GM18951 (cell line): ENCODE measurements around the gene PITX3.

ENCODE experiments used
- POLR2A ChIP-seq: IDR thresholded peaks from 4 replicates; pipeline ENCODE4 v1.6.1; 2011; ENCODE audit warnings: mild to moderate bottlenecking; ENCODE audit not compliant: insufficient read length, insufficient read depth; ENCODE audit errors: extremely low read depth
- in situ Hi-C: fragments of 300-500 bp; cut with MboI; formaldehyde crosslinking; loops from one replicate; pipeline ENCODE4 v1.12.0; 2022; ENCODE audit warnings: low sequenced_read_pairs, mixed read lengths, inconsistent platforms; ENCODE audit not compliant: unreplicated experiment

PITX3 gene

DNA sequence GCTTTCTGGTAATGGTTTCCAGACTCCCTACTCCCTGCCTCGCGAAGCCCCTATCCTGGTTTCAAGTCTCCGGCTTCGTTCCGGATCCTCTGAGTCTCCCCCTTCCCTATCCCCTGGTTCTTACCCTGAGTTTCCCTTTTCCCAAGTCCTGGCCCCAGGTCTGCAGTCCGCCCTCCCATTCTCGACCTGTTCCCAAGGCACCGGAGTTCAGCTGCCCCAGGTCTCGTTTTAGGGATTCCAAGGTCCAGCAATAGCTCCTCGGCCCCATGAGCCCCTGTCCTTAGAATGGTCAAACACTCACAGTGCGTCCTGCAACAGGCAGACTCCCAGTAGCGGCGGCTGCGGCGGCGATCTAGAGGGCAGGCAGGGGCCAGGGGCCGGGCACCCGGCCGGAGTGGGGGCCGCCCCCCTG is 274 bp downstream of the PITX3 start:
- no peak for TF ChIP-seq POLR2A
- in situ Hi-C loops: no loop called here

GRCh38 chr10:102240467-102241031 is 763 bp downstream of the PITX3 start:
- in situ Hi-C loops: no loop called here
- no peak for TF ChIP-seq POLR2A

DNA sequence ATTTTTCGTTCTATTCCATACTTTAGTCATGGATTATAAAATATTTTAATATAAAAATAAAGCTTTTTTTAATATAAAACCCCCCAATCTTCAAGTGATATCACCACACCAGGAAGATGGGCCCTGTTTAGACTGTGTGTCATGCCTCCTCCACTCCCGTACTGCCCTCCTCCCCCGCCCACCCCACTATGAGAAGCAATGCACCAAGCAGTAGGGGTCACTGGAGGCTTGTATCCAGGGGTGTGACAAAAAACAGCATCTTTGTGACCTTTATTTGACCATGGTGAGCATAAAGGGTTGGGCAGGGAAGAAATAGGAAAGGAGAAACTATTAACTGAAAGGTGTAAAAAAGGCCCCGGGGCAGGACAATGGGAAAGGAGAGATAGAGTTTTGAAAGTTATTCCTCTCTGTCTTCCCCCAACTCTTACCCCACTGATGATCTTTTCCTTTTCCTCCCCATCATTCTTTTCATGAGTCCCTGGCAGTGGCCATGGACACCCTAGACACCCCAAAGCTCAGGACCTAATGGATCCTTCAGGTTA is 3.5 kb downstream of the PITX3 start:
- in situ Hi-C loops: loop anchor here (5.0 kb wide), 1 partner anchor 110 kb away; no protein-coding TSS in a partner anchor
- no peak for TF ChIP-seq POLR2A

GRCh38 chr10:102236006-102236405 is 5.3 kb downstream of the PITX3 start:
- TF ChIP-seq POLR2A: no peak
- in situ Hi-C loops: loop anchor here (5.0 kb wide), 1 partner anchor 111 kb away; no protein-coding TSS in a partner anchor

- TF ChIP-seq POLR2A: no peak
- in situ Hi-C loops: loop anchor here (5.0 kb wide), 1 partner anchor 112 kb away; no protein-coding TSS in a partner anchor
These were observed 5.8 kb downstream of the PITX3 start for GRCh38 chr10:102235598-102235920.

GRCh38 chr10:102234888-102235597 is 6.3 kb downstream of the PITX3 start:
- TF ChIP-seq POLR2A: no peak
- in situ Hi-C loops: loop anchor here (5.0 kb wide), 1 partner anchor 112 kb away; no protein-coding TSS in a partner anchor

DNA sequence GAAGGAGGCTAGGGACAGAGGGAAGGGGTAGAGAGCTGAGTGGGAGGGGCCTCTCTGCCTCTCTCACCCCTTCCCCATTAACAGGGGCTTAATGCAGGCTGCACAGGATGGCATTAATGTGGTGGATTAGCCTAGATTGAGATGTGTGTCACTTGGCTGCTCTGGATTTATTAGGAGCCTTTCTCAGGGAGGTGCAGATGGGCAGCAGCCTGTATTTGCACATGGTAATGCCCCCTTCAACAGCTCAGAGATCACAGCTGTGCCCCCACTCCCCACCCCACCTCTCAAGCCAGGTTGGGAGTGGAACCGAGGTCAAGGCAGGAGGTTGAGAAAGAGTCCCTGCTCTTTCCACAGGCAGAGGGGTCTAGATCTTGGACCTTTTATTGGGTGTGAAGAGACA is 7.3 kb downstream of the PITX3 start:
- in situ Hi-C loops: no loop called here
- no peak for TF ChIP-seq POLR2A

DNA sequence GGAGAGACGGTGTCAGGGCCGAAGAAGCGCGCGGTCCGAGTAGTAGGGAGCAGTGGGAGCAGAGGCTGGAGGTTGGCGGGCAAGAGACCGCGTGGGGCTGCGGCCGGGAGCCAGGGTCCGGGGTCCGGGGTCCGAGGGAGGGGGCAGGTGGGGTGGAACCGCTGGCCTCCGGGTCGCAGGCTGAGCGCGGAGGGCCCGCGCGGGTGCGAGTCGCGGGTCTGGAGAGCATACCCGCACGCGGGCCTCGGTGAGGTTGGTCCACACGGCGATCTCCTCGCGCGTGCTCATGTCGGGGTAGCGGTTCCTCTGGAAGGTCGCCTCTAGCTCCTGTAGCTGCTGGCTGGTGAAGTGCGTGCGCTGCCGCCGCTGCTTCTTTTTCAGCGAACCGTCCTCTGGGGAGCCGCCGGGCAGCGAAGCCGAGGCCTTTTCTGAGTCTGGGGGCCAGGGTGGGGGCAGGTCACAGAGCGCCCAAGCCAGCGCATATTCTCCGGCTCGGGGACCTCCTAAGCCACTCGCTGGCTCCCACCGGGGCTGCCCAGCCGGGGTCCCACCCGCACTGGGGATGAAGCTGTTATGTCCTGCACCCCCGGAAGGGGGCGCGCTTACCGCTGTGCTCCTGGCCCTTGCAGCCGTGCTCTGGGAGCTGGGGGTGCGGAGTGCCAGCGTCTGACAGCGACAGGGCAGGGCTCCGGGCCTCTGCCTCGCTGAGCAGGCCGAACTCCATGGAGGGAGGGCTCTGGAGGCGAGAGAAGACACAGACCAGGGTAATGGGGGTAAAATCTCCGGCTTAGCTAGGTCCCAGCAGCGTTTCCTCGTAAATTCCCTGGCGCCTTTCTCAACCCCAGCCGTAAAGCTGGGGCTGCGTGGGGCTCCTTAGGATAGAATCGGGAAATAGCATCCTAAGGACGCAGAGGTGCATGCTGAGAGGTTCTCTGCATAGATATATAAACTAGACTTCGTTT is 9.7 kb downstream of the PITX3 start:
- no peak for TF ChIP-seq POLR2A
- in situ Hi-C loops: no loop called here

DNA sequence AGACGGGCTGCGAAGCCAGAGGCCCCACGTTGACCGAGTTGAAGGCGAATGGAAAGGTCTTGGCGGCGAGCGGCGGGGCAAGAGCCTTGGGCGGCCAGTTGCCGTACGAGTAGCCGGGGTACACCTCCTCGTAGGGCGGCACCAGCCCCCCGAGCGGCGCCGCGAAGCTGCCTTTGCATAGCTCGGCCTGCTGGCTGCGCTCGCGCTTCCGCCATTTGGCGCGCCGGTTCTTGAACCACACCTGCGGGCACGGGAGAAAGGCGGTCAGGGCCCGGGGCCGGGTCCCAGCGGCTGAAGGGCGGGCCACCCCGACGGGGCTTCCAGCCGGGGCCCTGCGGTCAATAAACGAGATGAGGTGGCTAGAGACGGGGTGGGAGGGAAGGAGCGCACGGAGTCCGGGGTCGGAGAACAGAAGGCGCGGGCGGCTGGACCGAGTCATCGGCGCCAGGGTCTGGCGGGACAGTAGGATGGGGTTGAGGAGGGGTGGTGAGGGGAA is 10.4 kb downstream of the PITX3 start:
- TF ChIP-seq POLR2A: no peak
- in situ Hi-C loops: no loop called here

DNA sequence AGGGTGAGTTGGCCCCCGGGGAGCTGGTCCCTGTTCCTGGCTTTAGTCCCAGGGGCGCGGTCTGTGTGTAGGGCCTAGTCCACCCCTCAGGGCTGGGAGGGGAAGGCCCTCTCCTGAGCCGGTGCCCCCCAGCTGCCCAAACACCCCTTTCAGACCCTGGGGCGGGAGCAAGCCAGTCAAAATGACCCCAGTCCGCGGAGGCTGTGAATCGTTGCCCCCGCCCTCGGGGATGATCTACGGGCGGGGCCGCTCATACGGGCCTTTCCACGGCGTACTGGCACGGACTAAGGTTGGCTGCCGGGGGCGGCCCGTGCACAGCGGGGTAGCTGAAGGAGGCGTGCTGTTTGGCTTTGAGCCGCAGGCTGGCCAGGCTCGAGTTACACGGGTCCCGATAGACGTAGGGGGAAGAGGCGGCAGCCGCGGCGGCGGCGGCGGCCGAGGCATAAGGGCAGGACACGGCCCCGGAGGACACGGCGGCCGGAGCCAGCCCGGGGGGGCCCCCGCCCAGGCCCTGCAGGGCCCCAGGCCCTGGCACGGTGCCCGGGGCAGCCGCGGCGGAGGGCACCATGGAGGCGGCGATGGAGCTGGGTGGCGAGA is 10.9 kb downstream of the PITX3 start:
- no peak for TF ChIP-seq POLR2A
- in situ Hi-C loops: no loop called here

DNA sequence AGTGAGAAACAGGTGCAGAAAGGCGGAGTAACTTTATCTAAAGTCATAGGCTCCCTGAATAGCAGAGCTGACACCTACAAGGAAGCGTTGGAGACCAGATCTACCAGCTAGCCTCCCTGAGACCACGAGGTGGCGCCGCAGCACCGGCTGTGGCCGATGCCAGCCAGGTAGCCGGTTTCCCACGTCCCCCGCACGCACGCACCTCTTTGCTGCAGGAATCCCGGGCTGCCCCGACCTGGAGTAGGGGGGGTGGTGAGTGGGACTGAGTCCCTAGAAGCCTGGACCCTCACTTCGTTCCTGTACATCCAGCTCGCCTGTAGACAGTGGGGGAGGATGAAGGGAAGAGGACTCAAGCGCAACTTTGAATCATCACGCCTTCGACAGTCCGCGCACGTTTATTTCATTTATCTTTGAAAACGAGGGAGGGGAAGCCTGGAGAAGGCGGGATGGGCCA is 11.5 kb downstream of the PITX3 start:
- TF ChIP-seq POLR2A: no peak
- in situ Hi-C loops: no loop called here

DNA sequence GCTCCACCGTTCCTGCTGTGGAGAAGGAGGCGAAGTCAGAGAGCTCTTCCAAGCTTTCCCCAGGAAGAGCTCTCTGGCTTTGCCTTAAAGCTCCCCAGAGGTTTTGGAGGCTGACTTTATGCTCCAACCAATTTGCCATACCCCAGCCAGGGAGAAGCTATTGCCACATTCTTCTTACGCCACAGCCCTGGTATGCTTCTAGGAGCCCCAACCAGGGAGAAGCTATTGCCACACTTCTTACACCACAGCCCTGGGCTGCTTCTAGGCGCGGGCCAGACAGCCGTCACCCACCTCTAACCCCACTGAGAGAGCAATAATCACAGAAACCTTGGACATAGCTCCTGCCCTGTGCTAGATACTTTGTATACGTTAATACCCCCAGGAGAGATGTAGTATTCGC is 14.3 kb downstream of the PITX3 start:
- TF ChIP-seq POLR2A: no peak
- in situ Hi-C loops: no loop called here

GRCh38 chr10:102226542-102226870 is 14.8 kb downstream of the PITX3 start:
- in situ Hi-C loops: no loop called here
- no peak for TF ChIP-seq POLR2A
